GM18508 (cell line): ENCODE measurements around the gene GARIN5A.

Experiments used
- ATAC-seq: cut with Tn5 transposase; IDR thresholded peaks from one replicate; pipeline ENCODE4 v1.9.1; 2021; ENCODE audit warnings: moderate number of reproducible peaks; ENCODE audit not compliant: insufficient read depth, unreplicated experiment

Gene GARIN5A

DNA sequence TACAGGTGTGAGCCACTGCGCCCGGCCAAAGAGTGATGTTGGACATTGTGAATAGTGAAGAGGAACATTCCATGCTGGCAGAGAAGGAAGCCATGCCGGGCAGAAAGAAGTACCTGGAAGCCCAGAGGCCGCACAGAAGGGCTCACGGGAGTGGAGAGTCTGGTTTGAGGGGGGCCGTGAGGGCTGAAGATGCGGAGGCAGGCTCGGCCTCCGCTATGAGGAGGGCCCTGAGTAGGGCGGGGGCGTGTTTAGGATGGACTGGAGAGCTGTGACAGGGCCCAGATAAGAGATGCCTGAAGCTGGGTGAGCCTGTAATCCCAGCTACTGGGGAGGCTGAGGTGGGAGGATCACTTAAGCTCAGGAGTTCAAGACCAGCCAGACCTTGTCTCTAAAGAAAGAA is 32.7 kb upstream of the GARIN5A start:
- ATAC-seq, result no peak

DNA sequence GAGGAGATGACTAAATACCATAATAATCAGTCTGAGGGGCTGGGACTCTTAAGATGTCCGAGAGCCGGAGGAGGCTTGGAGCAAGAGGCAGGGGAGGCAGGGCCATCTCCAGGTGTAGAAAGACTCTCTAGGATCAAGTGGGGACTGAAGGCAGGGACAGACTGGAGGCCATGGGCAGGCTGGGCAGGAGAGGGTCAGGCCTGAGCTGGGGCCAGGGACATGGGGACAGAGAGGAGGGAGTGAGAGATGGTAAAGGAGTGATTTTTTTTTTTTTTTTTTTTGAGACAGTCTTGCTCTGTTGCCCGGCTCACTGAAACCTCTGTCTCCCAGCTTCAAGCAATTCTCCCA is 32.2 kb upstream of the GARIN5A start:
- no peak for ATAC-seq

DNA sequence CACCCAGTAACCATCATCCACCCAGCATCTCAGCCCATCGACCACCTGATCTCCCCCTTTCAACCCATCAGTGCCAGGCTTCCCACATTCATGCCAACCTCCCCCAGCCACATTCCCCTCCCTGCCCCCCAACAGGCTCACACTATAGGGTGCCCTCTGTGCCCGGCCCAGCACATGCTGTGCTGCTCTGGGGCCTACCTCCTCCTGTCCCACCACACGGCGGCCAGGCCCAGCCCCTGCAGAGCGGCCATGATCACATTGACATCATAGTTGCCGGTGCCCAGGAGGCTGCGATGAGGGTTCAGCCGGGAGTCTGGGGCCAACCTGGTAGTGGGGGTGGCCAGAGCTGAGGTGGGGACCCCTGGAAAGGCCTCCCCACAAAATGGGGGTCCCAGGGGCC is 30.7 kb upstream of the GARIN5A start:
- ATAC-seq, result no peak

DNA sequence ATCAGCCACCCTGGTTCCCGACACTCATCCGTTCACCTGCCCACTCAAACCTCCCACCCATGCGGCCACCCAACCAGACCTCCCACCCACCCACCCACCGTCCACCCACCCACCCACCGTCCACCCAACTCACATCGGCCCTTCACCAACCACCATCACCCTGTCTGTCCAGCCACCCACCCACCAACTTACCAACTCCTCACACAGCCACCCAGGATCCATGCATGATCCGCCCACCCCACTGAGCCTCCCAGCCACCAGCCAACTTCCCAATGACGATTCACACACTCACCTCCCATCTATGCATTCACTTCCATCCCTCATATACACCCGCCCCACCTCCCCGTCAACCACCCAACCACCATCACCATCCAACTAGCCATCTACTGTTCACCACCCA is 30.1 kb upstream of the GARIN5A start:
- ATAC-seq, result no peak

DNA sequence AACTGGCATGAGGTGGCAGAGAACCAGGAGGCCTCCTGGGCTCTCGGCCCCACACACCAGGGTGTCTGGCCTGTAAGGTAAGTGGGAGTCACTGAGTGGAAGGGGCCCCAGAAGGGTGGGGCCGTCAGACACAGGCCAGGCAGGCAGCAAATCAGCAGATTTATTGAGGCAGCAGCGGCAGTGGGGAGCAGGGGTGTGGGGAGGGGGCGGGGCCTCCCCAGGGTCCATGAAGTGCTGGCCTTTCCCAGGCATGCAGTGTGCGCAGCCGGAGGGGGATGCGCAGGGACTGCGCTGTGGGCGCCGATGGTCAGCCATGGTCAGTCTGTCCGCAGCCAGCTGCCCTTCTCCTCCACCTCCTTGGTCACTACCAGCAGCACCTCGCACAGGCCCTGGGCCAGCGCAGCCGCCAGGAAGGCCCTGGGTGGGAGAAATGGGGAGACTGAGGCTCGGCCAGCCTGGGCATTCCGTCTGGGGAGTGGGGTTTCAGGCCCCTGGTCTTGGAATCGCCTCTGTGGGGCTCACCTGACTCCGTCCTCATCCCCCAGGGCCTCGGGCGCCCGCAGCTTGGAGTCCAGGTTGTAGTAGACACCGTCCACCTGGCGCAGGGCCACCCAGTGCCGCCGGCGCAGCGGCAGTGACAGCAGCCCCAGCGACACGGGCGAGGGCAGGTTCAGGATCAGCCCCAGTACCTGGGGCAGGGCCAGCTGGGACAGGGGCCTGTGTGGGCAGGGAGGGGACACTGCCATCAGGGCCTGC is 29.4 kb upstream of the GARIN5A start:
- no peak for ATAC-seq

DNA sequence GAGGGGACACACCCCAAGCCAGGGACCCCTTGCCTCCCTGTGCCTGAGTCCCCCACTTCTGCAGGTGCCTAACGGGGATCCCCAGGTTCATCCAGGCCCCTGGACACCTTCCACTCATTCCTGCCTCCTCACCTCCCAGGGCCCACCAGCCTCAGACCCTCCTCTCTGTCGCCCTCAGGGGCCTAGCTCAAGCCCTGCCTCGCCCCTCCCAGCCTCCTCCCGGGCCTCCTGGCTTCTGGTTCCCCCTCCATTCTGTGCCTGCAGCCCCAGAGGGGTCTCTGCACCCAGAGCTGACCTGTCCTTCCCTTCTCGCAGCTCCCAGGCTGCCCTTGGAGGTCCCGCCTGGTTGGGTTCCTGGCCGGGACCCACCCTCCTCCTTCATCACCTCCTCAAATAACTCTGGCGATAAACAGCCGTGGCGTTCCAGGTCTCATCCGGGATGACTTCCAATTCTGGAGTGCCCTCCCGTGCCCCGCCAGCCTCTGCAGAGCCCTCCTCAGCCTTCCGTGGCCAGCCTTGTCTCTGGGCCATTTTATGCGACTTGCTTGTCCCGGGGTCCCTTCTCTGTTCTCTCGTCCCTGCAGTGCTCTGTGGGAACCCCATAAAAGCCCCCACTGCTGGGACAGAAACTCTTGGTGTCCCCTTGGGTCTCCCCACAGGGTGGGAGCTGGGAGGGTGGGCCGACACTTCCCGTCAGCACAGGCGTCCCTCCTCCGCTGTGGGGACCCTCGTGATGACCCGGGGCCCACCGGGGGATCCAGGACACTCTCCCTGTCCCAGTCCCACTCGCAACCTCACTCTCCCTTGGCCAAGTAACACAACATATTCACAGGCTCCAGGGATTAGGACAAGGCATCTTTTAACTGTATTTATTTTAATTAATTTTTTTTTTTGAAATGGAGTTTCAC is 25.2 kb upstream of the GARIN5A start:
- no peak for ATAC-seq

DNA sequence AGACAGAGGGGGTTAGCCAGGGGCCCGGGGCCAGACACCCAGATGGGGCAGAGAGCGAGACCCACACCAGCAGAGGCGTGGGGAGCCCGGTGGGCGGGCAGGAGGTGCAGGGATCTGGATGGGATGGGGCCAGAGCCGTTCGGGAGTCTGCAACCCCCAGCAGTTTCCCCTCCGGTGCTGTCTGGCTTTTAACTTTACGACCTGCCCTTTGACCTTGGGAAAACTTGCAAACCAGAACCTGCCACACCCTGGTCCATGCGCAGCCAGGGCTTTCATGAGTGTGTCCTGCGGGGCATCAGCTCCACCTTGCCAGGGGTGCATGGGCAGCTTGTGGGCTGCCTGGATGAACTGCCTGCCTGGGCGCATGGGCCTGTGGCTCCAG is 24.5 kb upstream of the GARIN5A start:
- no peak for ATAC-seq

DNA sequence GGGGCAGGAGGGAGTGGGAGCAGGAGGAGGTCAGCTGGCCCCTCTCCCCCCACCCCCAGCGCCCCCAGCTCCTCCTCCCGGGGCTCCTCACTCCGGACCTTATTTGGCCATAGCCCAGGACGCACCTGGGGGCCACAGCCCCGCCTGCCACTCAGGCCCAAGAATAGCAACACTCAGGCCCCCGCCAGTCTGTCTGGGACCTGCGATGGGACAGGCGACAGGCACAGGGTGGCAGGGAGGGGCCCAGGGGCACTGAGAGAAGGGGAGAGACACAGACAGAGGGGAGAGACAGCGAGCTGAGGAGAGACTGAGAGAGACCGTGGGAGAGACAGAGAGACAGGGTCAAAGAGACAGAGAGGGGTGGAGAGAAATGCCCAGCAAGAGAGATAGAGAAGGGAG is 24.1 kb upstream of the GARIN5A start:
- ATAC-seq, result no peak

DNA sequence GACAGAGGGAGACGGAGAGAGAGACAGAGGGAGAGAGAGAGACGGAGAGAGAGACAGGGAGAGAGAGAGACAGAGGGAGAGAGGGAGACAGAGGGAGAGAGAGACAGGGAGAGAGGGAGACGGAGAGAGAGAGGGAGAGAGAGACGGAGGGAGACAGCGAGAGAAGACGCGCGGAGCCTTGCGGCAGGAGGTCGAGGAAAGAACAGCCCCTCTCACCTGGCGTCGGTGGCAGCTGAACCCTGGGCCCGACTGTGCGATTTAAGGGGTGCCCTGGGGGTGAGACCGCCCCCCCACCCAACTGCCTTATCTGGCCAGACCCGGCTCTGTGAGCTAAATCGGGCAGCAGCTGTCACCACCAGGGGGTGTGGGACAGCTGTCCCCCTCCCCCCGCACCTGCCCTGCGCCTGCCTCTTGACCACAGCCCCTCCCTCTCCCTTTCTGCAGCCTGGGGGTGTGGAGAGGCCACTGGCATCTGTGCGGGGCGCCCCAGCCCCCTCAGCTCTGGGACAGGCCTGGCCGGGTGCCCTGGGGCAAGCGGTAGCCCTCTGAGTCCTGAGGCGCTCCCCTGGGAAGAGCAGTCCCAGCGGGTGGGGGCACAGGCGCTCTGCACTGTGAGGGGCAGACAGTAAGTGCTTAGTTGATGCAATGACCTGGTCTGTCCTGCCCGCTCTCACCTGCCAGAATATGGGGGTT is 23.6 kb upstream of the GARIN5A start:
- ATAC-seq, result no peak

DNA sequence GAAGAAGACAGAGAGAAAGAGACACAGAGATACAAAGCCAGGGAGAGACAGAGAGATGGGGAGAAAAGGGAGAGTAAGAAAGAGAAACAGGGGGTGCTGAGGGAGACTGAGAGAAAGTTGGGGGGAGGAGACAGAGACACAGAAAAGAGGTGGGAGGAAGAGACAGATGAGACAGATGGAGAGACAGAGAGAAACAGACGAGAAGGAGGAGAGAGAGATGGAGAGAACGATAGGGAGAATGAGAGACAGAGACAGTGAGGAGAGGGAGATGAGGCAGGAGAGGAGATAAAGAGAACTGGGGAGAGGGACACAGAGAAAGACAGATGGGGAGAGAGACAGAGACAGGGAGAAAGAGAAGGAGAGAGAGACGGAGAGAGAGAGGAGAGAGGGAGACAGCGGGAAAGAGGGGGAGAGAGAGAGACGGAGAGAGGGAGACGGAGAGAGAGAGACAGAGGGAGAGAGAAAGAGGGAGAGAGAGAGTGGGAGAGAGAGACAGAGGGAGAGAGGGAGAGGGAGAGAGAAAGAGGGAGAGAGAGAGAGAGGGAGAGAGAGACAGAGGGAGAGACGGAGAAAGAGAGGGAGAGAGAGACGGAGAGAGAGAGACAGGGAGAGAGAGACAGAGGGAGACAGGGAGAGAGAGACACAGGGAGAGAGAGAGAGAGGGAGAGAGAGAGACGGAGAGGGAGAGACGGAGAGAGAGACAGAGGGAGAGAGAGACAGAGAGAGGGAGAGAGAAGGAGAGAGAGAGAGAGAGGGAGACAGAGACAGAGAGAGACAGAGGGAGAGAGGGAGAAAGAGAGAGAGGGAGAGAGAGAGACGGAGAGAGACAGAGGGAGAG is 21.8 kb upstream of the GARIN5A start:
- no peak for ATAC-seq

DNA sequence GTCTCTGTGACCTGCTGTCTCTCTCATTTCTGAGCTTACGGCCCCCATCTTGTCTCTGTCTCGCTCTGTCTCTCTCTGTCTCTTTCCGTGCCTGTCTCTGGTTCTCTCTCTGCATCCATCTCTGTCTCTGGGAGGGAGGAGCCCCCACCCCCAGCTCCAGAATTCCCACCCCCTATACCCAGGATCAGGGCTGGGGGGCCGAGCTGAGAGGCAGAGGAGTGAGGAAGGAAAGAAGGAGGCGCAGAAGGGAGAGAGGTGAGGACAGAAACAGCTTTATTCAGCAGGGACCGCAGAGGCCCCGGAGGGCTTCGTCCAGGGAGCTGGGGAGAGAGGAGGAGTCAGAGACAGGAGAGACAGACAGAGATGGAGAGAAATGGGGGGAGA is 20.4 kb upstream of the GARIN5A start:
- ATAC-seq, result no peak

DNA sequence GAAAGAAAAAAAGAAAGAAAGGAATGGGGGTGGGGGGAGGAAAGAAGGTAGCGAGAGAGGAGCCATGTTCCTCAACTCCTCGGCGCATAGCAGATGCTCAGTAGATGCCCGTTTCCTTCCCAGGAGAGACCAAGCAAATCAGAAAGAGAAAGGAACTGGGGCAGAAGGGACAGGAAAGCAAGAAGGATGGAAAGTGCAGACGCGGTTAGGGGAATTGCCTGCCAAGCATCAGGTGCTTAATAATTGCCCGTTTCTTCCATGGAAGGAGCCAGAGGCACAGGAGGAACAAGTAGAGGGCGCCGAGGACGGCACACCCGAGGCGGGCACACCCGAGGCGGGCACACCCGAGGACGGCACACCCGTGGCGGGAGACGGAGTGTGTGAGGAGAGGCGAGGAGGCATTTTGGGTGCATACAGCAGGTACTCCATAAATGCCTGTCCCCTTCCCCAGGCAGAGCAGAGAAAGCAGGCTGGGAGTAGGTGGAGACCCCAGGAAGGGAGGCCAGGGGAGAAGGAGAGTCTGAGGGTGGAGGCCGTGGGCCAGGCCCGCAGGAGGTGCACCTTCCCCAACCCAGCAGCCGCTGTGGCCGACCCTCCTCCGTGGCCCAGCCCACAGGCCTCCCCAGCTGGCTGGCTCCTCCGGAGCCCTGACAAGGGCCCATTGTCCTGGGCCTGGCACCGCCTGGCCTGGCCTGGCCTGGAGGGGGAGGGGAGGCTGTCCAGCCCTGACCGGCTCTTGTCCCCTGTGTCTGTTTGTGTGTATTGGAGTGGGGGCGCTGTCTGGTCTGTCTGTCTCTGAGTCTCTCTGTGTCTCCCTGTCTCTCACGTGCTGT is 19.8 kb upstream of the GARIN5A start:
- ATAC-seq, result no peak

DNA sequence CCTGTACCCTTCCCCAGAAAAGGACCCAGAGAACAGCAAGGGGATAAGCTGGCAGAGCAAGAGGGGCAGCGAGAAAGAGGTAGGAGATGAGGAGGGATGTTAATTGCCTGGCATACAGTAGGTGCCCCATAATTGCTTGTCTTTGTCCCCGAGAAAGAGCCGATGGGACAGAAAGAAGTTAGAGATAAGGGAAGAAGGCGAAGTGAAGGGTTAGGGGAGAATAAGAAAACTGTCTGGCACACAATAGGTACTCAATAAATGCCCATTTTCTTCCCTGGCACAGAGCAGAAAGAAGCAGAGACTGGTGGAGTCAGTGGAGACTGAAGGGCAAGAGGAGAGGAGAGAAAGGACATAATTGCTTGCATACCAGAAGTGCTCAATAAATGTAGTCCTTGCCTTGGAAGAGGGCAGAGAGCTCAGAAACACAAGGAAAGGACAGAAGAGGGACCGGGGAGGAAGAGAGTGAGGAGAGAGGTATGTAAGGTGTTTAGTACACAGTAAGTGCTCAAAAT is 18.4 kb upstream of the GARIN5A start:
- ATAC-seq, result no peak

DNA sequence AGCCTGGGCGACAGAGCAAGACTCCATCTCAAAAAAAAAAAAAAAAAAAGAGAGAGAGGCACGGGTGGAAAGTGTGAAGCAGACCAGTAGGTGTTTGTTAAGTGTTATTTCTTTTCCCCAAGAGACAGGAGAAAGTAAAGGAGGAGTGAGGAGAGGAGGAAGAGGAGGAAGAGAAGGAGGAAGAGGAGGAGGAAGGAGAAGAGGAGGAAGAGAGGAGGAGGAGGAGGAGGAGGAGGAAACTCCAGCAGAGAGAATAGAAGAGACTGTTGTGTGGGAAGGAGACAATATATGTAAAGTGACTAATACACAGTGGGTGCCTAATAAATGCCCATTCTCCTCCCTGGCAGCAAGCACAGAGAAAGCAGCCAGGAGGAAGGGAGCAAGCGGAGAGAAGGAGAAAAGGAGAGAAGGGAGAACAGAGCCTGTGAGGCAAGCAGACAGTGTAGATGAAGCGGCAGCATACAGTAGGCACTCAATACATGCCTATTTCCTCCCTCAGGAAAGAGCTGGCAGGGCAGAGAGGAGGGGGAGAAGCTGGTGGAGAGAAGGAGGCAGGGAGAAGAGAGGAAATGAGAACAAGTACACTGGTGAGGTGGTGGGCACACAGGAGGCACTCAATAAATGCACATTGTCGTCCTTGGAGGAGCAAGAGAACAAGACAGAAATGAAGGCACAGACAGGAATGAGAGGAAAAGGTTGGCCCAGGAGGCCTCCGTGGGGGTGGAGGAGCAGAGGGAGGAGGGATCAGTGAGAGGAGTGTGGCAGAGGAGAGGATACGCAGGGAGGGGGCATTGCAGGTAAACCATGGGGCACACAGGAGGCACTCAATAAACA is 17.8 kb upstream of the GARIN5A start:
- no peak for ATAC-seq

DNA sequence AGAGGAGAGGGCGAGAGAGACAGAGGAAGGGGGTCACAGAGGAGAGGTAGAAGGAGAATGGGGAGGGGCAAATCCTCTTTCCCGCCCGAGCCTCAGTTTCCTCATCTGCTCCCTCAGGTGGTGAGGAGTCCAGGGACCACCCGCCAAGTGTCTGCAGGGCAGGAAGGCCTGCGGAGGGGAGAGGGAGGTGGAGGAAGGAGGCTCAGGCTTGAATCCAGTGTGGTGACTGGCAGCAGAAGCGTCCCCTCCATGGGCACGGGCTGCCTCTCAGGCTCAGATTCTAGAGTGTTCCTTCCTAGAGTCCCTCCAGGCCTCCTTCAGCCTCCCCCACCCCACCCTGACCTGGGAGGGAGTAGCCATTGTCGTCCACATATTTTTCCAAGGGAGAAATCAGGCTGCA is 16.5 kb upstream of the GARIN5A start:
- no peak for ATAC-seq

DNA sequence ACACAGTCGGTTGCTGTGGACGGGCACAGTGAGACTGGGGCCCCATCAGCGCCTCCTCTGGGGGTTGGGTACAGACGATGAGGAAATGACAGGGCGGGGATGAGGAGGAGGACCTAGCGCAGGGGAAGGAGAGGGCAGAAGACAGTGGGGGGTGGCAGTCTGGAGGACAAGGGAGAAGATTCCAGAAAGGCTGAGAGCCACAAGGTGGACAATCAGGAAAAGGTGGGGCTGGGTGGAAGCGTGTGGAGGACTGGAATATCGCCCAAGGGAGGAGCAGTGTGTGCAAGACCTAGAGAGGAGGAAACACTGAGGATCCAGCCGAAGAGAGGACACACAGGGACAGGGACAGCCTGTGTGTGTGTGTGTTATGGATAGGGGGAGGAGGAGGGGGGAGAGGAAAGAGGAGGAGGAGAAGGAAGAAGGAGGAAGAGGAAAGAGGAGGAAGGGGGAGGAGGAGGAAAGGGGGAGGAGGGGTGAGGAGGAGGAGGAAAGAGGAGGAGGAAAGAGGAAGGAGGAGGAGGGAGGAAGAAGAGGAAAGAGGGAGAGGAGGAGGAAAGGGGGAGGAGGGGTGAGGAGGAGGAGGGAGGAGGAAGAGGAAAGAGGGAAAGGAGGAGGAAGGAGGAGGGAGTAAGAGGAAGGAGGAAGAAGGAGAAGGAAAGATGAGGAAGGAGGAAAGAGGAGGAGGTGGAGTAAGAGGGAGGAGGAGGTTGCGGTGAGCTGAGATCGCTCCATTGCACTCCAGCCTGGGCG is 15.8 kb upstream of the GARIN5A start:
- no peak for ATAC-seq

DNA sequence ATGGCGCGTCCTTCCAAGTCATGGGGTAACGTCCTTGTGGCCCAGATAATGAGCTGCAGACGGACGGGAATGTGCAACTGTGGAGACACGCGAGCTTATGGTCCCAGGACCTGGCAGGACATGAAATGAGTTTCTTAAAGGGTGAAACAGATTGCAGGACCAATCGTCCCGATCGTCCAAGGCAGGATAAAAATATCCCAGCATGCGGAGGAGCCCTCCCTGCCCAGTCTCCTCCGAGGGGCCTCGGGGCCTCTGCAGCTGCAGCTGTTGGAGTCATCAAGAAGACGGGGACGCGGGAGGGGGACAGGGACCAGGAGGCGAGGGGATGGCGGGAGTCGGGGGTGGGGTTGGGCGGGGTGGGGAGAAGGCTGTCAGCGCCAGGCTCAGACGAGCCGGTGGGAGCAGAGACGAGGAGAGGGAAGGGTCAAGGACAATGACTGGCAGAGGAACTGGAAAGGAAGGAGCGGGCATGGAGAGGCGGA is 14.4 kb upstream of the GARIN5A start:
- ATAC-seq, result no peak

DNA sequence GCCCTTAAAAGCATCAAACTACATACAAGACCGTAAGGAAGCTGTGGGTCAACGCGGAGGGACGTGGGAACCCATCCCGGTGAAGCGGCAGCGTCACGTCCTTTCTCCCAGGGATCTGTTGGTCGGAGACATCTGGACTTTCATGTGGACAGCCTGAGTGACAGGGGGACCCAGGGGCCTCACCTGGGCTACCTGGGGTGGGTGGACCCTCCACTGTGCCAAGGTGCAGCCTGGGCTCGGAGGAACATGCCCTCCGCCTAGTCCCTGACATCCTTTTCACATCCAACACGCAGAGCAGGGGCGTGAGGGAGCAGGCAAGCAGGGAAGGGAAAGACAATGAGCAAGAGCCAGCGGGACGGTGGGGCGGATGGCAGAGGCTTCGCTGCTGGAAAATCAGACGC is 13.8 kb upstream of the GARIN5A start:
- ATAC-seq, result no peak
